ENCODE measurements around the gene TMEM89. TPM values are rescaled to one million over a fixed set of nuclear protein-coding genes. Genes with fewer than 3 reads are reported as not detected.

TMEM89 gene
- total RNA-seq, 1 experiment from 2014 or later = 0.74 TPM

DNA sequence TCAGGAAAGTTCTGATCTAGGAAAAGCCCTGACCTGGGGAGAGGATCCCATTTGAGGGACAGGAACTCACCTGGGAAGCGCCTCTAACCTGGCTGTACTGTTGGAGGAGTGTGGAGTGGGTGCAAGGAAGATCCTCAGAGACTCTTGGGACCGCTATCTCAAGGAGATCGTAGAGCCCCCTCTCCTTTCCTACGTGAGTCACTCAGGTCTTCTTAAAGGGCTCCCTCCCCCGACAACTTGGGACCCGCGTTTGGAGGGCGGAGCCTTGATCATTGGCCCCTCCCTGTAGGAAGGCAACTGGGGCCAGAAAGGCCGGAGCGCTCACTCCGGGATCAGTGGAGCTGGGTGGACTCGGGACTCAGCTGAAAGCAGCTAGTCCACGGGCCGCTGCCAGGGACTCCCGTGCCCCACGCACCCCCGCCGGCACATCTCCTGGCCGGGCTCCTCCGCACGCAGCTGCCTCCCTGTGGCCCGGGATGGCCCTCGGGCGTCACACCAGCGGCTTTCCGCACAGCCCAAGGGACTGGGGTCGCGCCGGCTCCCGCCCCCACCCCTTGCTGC is 13.2 kb upstream of the TMEM89 start:
- peak overlapping the region; percentile 58 for H3K9ac ChIP-seq (ENCODE audit: extremely low read depth, insufficient read length, low read length)
- Mint-ChIP-seq H3K27ac (peak overlapping the region in 1 of 3 experiments; percentile 34; a peak in 1 of 7 replicates), H3K36me3 (ENCODE audit: insufficient read depth in 1 of 3, low read depth in 3 of 3) (peaks cover 21 to 59% (median 58%) of the 10 kb centered on the region in 3 experiments; a peak in 6 of 7 replicates), H3K9me3 (no peaks in the 10 kb centered on the region), H3K4me1 (peaks cover 28 to 31% of the 10 kb centered on the region in 2 experiments), H3K27me3 (ENCODE audit: low read depth) (no peaks in the 10 kb centered on the region; the same call in 1 of the 2 replicates), H3K4me3 (peak overlapping the region; percentile 79 to 90)
- no peak overlapping the region for H4K8ac ChIP-seq (replicated peaks; ENCODE audit: insufficient read length, low read depth, low read length)
- no peak overlapping the region for H2BK20ac ChIP-seq (ENCODE audit: low read depth, low read length, poor library complexity, severe bottlenecking)
- no peak overlapping the region for H2BK120ac ChIP-seq (ENCODE audit: low read depth, low read length, poor library complexity, severe bottlenecking)
- H3K18ac ChIP-seq (ENCODE audit: insufficient read length, low read depth, low read length) = peak overlapping the region; percentile 44
- H4K20me1 ChIP-seq (ENCODE audit: control insufficient read depth, insufficient read depth, insufficient read length) = peaks cover 2% of the 10 kb centered on the region
- peaks cover 2% of the 10 kb centered on the region for H3K4me1 ChIP-seq (ENCODE audit: insufficient read depth, low read length)
- peak overlapping the region; percentile 76 for H3K4me2 ChIP-seq (ENCODE audit: insufficient read depth, insufficient read length, low read length)
- no peak overlapping the region for H3K4ac ChIP-seq (ENCODE audit: low read depth, low read length)
- DNase-seq = peak; percentile 74
- H3K23ac ChIP-seq (ENCODE audit: insufficient read length, low read depth, low read length) = no peak overlapping the region
- H4K91ac ChIP-seq (ENCODE audit: insufficient read length, low read depth, low read length) = no peak overlapping the region
- H3K9me3 ChIP-seq (ENCODE audit: control insufficient read depth, low read depth, low read length) = no peaks in the 10 kb centered on the region
- H3K14ac ChIP-seq (ENCODE audit: insufficient read depth, low read length) = peak overlapping the region; percentile 67
- no peak for TF ChIP-seq CTCF (conservative IDR thresholded peaks at IDR 0.05)
- H3K79me2 ChIP-seq (ENCODE audit: insufficient read depth, low read length) = no peaks in the 10 kb centered on the region
- no peaks in the 10 kb centered on the region for H3K79me1 ChIP-seq (ENCODE audit: insufficient read depth, low read depth, low read length, poor library complexity, severe bottlenecking)
- no CpG with 5 or more reads among the region's 30 CpGs for WGBS (ENCODE audit: extremely low coverage, insufficient read length, low lambda C conversion rate)
- H2AK5ac ChIP-seq (ENCODE audit: insufficient read length, low read length) = no peak overlapping the region
- H3K27me3 ChIP-seq (ENCODE audit: insufficient read depth, low read length) = no peaks in the 10 kb centered on the region
- H2BK12ac ChIP-seq (ENCODE audit: insufficient read length, low read depth, low read length) = no peak overlapping the region
- H3K56ac ChIP-seq (ENCODE audit: insufficient read length, low read depth, low read length) = no peak overlapping the region
- no peak overlapping the region for H3T11ph ChIP-seq (ENCODE audit: low read length)
- no peak overlapping the region for H2BK15ac ChIP-seq (ENCODE audit: low read depth, low read length)
- no peak overlapping the region for H3K27ac ChIP-seq (ENCODE audit: insufficient read length, low read depth, low read length)
- no peak overlapping the region for H4K5ac ChIP-seq (ENCODE audit: insufficient read length, low read depth, low read length)
- H3K23me2 ChIP-seq (ENCODE audit: insufficient read length, low read depth, low read length, poor library complexity, severe bottlenecking) = peaks cover 6% of the 10 kb centered on the region
- no peak overlapping the region for H2BK5ac ChIP-seq (ENCODE audit: insufficient read length, low read length)
- no peak overlapping the region for H2AFZ ChIP-seq (ENCODE audit: low read length)

All from H9 (cell line).